ENCODE results near the gene KRT31. TPM values are rescaled to one million over a fixed set of nuclear protein-coding genes. Genes with fewer than 3 reads are reported as not detected.

Gene KRT31
- total and polyA plus RNA-seq, 2 of the 8 experiments (the other 6 are each of a cell fraction or from before 2014, with no cell fraction given) = not detected

GRCh38 chr17:41433586-41433985, 36.2 kb upstream of the KRT31 start:
- ChIA-PET CTCF (ENCODE audit: partially characterized antibody) (interaction anchor here (0.6 to 2.0 kb wide), 7 partner anchors 10 to 191 kb away, joined by 3 to 11 read pairs (median 5); partner anchors contain the start of genes KRT17 and KRT37), POLR2A (ENCODE audit: partially characterized antibody) (no interaction called here)
- Histone ChIP-seq H4K8ac (ENCODE audit: extremely low read depth, insufficient read depth, low read length) (no peak overlapping the region), H3K9me3 (ENCODE audit: insufficient read depth in 2 of 2, low read depth in 1 of 2, low read length in 1 of 2) (no peaks in the 10 kb centered on the region; a peak in 1 of 4 replicates), H3K23ac (ENCODE audit: insufficient read length) (no peak overlapping the region), H3K4me2 (ENCODE audit: insufficient read depth in 1 of 2, low read depth in 2 of 2, low read length in 2 of 2) (no peak overlapping the region), H3K18ac (ENCODE audit: extremely low read depth, low read length) (no peak overlapping the region), H3K14ac (ENCODE audit: insufficient read length) (no peak overlapping the region), H2BK5ac (ENCODE audit: low read depth, low read length) (no peak overlapping the region), H3K4ac (replicated peaks; ENCODE audit: insufficient read length, low read depth, low read length) (no peak overlapping the region), H4K91ac (replicated peaks; ENCODE audit: insufficient read length, low read length) (no peak overlapping the region), H2AK5ac (ENCODE audit: low read depth, low read length) (no peak overlapping the region), H3K79me2 (ENCODE audit: control insufficient read depth in 1 of 2, insufficient read depth in 2 of 2, low read length in 2 of 2) (no peaks in the 10 kb centered on the region), H4K5ac (ENCODE audit: insufficient read length, low read depth, low read length) (no peak overlapping the region), H3K27ac (ENCODE audit: low read depth, low read length) (no peak overlapping the region), H2AFZ (ENCODE audit: low read length) (no peak overlapping the region), H2BK12ac (ENCODE audit: low read depth, low read length) (no peak overlapping the region), H3K56ac (replicated peaks; ENCODE audit: insufficient read length, low read depth, low read length) (no peak overlapping the region), H3K23me2 (ENCODE audit: low read depth, low read length) (no peaks in the 10 kb centered on the region), H3K79me1 (ENCODE audit: low read depth, low read length) (no peaks in the 10 kb centered on the region), H2BK20ac (ENCODE audit: low read length) (no peak overlapping the region), H4K20me1 (replicated peaks in 1 of 2; ENCODE audit: control insufficient read depth in 1 of 2, insufficient read depth in 2 of 2, low read length in 2 of 2) (no peaks in the 10 kb centered on the region), H2BK120ac (replicated peaks; ENCODE audit: low read depth, low read length) (no peak overlapping the region), H3K4me1 (replicated peaks in 1 of 4; ENCODE audit: control insufficient read depth in 3 of 4, insufficient read depth in 4 of 4, low read length in 3 of 4) (peaks cover 0 to 3% (median 0%) of the 10 kb centered on the region in 4 experiments; a peak in 1 of 7 replicates), H2BK15ac (ENCODE audit: low read length) (no peak overlapping the region), H3K4me3 (ENCODE audit: extremely low read depth in 1 of 4, insufficient read depth in 2 of 4, low read depth in 3 of 4, low read length in 4 of 4) (no peak overlapping the region), H3K9ac (replicated peaks in 1 of 4; ENCODE audit: extremely low read depth in 1 of 4, low read depth in 3 of 4, low read length in 3 of 4) (no peak overlapping the region), H3K27me3 (replicated peaks in 1 of 4; ENCODE audit: control insufficient read depth in 3 of 4, extremely low read depth in 1 of 4, insufficient read depth in 3 of 4, low read length in 3 of 4) (no peaks in the 10 kb centered on the region), H3K36me3 (ENCODE audit: control insufficient read depth in 2 of 4, insufficient read depth in 4 of 4, low read length in 3 of 4) (no peaks in the 10 kb centered on the region)
- 66% methylated on average over 4 of the region's 4 CpGs; no CpG with 5 or more reads in 1 of the 2 experiments for WGBS, 2 experiments (ENCODE audit: extremely low coverage in 1 of 2, insufficient coverage in 1 of 2, insufficient read length in 1 of 2, insufficient replicate concordance in 2 of 2, low coverage in 1 of 2, low lambda C conversion rate in 2 of 2, missing lambda C conversion rate in 1 of 2)
- FAIRE-seq (no peak), DNase-seq (ENCODE audit: low read depth in 1 of 2, low spot score in 2 of 2) (no peak)
- TF ChIP-seq HDAC6 (IDR thresholded peaks at IDR 0.05; ENCODE audit: low read depth, low read length) (no peak), SP4 (IDR thresholded peaks at IDR 0.05; ENCODE audit: low read length) (no peak), SIRT6 (IDR thresholded peaks at IDR 0.05; ENCODE audit: low read length) (no peak), PHF8 (conservative IDR thresholded peaks at IDR 0.05; ENCODE audit: low read depth, low read length) (no peak), SIN3A (conservative IDR thresholded peaks at IDR 0.05 in 1 of 2, IDR thresholded peaks at IDR 0.05 in 1 of 2; ENCODE audit: low read depth in 1 of 2, low read length in 2 of 2) (no peak), CEBPB (IDR thresholded peaks at IDR 0.05; ENCODE audit: low read depth, low read length) (no peak), JUN (IDR thresholded peaks at IDR 0.05; ENCODE audit: low read depth, low read length) (no peak), ZNF274 (IDR thresholded peaks at IDR 0.05; ENCODE audit: borderline replicate concordance, extremely low read depth, low read length) (no peak), TEAD4 (IDR thresholded peaks at IDR 0.05; ENCODE audit: low read depth, low read length) (no peak), EP300 (IDR thresholded peaks at IDR 0.05; ENCODE audit: borderline replicate concordance in 1 of 2, low read depth in 2 of 2, low read length in 2 of 2) (no peak), SAP30 (IDR thresholded peaks at IDR 0.05; ENCODE audit: insufficient read depth, insufficient replicate concordance, low read length) (no peak), ATF2 (IDR thresholded peaks at IDR 0.05; ENCODE audit: low read length) (no peak), NRF1 (IDR thresholded peaks at IDR 0.05; ENCODE audit: low read depth, low read length) (no peak)
